ENCODE measurements around the gene MTX1. TPM values are rescaled to one million over a fixed set of nuclear protein-coding genes. Genes with fewer than 3 reads are reported as not detected.
"Not testable (repeated sequence)": the region's sequence is repeated elsewhere in the genome, so short reads cannot be mapped to it uniquely, and the experiment has no call there.

The MTX1 gene
- polyA plus RNA-seq, 4 donors, result 40.0 to 72.2 (median 49.4) TPM

GRCh38 chr1:155189926-155190325 lies 18.6 kb upstream of the MTX1 start:
- 88 to 94% (median 89%) methylated on average over 20 to 25 of the region's 45 CpGs for WGBS, 3 donors
- peaks cover 0 to 14% (median 0%) of the 10 kb centered on the region in 3 donors for H3K27me3 ChIP-seq (ENCODE audit: control insufficient read depth in 3 of 3, insufficient read depth in 3 of 3, low read length in 3 of 3)
- H3K9me3 ChIP-seq (ENCODE audit: control insufficient read depth in 2 of 2, insufficient read depth in 1 of 2, low read depth in 1 of 2, low read length in 1 of 2); H3K4me3 ChIP-seq (ENCODE audit: low read depth in 1 of 3, low read length in 3 of 3); FAIRE-seq; H3K36me3 ChIP-seq (ENCODE audit: control insufficient read depth in 3 of 3, insufficient read depth in 2 of 3, low read depth in 1 of 3, low read length in 3 of 3); H3K27ac ChIP-seq (ENCODE audit: low read depth in 1 of 3, low read length in 2 of 3); DNase-seq: not testable (repeated sequence)
- peaks cover 4 to 37% (median 8%) of the 10 kb centered on the region in 3 donors for H3K4me1 ChIP-seq (ENCODE audit: control insufficient read depth in 3 of 3, insufficient read depth in 2 of 3, low read depth in 1 of 3, low read length in 2 of 3)

- H3K27ac ChIP-seq (ENCODE audit: low read depth in 1 of 3, low read length in 2 of 3), result peak overlapping the region in 1 of 3 donors; percentile 85
- no peak for DNase-seq
- no peak for FAIRE-seq
- H3K27me3 ChIP-seq (ENCODE audit: control insufficient read depth in 3 of 3, insufficient read depth in 3 of 3, low read length in 3 of 3), result peaks cover 0 to 21% (median 0%) of the 10 kb centered on the region in 3 donors
- 72 to 91% (median 85%) methylated on average over 14 to 17 of the region's 17 CpGs for WGBS, 3 donors
- H3K4me1 ChIP-seq (ENCODE audit: control insufficient read depth in 3 of 3, insufficient read depth in 2 of 3, low read depth in 1 of 3, low read length in 2 of 3), result peaks cover 0 to 24% (median 0%) of the 10 kb centered on the region in 3 donors
- peaks cover 0 to 7% (median 0%) of the 10 kb centered on the region in 3 donors for H3K36me3 ChIP-seq (ENCODE audit: control insufficient read depth in 3 of 3, insufficient read depth in 2 of 3, low read depth in 1 of 3, low read length in 3 of 3)
- peak overlapping the region in 1 of 3 donors; percentile 10 for H3K4me3 ChIP-seq (ENCODE audit: low read depth in 1 of 3, low read length in 3 of 3)
- H3K9me3 ChIP-seq (ENCODE audit: control insufficient read depth in 2 of 2, insufficient read depth in 1 of 2, low read depth in 1 of 2, low read length in 1 of 2), result no peaks in the 10 kb centered on the region
Measured at GRCh38 chr1:155191904-155192303, 16.6 kb upstream of the MTX1 start.

- peaks cover 0 to 22% (median 0%) of the 10 kb centered on the region in 3 donors for H3K4me1 ChIP-seq (ENCODE audit: control insufficient read depth in 3 of 3, insufficient read depth in 2 of 3, low read depth in 1 of 3, low read length in 2 of 3)
Measured at GRCh38 chr1:155192346-155193274, 15.9 kb upstream of the MTX1 start.

GRCh38 chr1:155193275-155193990 lies 15.1 kb upstream of the MTX1 start:
- H3K9me3 ChIP-seq (ENCODE audit: control insufficient read depth in 2 of 2, insufficient read depth in 1 of 2, low read depth in 1 of 2, low read length in 1 of 2), result no peaks in the 10 kb centered on the region
- H3K27ac ChIP-seq (ENCODE audit: low read depth in 1 of 3, low read length in 2 of 3), result peak overlapping the region; percentile 32 to 99 (median 75)
- FAIRE-seq, result no peak
- H3K4me3 ChIP-seq (ENCODE audit: low read depth in 1 of 3, low read length in 3 of 3), result peak overlapping the region; percentile 17 to 52 (median 35)
- DNase-seq, result peak; percentile 77 to 92
- peaks cover 0 to 22% (median 0%) of the 10 kb centered on the region in 3 donors for H3K36me3 ChIP-seq (ENCODE audit: control insufficient read depth in 3 of 3, insufficient read depth in 2 of 3, low read depth in 1 of 3, low read length in 3 of 3)
- H3K4me1 ChIP-seq (ENCODE audit: control insufficient read depth in 3 of 3, insufficient read depth in 2 of 3, low read depth in 1 of 3, low read length in 2 of 3), result peaks cover 0 to 22% (median 0%) of the 10 kb centered on the region in 3 donors
- 0 to 1% (median 1%) methylated on average over 38 of the region's 38 CpGs for WGBS, 3 donors
- H3K27me3 ChIP-seq (ENCODE audit: control insufficient read depth in 3 of 3, insufficient read depth in 3 of 3, low read length in 3 of 3), result peaks cover 0 to 21% (median 0%) of the 10 kb centered on the region in 3 donors

More at GRCh38 chr1:155192346-155193274, 15.9 kb upstream of the MTX1 start:
- H3K27ac ChIP-seq (ENCODE audit: low read depth in 1 of 3, low read length in 2 of 3), result peak overlapping the region in 2 of 3 donors; percentile 75 to 99
- peaks cover 0 to 21% (median 0%) of the 10 kb centered on the region in 3 donors for H3K27me3 ChIP-seq (ENCODE audit: control insufficient read depth in 3 of 3, insufficient read depth in 3 of 3, low read length in 3 of 3)
- no peak for FAIRE-seq
- no peaks in the 10 kb centered on the region for H3K9me3 ChIP-seq (ENCODE audit: control insufficient read depth in 2 of 2, insufficient read depth in 1 of 2, low read depth in 1 of 2, low read length in 1 of 2)
- DNase-seq, result peak; percentile 49 to 74
- H3K4me3 ChIP-seq (ENCODE audit: low read depth in 1 of 3, low read length in 3 of 3), result peak overlapping the region in 2 of 3 donors; percentile 35 to 52
- WGBS, 3 donors, result 13 to 34% (median 13%) methylated on average over 10 to 20 of the region's 20 CpGs
- H3K36me3 ChIP-seq (ENCODE audit: control insufficient read depth in 3 of 3, insufficient read depth in 2 of 3, low read depth in 1 of 3, low read length in 3 of 3), result peaks cover 0 to 14% (median 0%) of the 10 kb centered on the region in 3 donors

GRCh38 chr1:155193991-155194240 lies 14.6 kb upstream of the MTX1 start:
- Histone ChIP-seq H3K4me3 (ENCODE audit: low read depth in 1 of 3, low read length in 3 of 3) (peak overlapping the region in 2 of 3 donors; percentile 41 to 52), H3K27me3 (ENCODE audit: control insufficient read depth in 3 of 3, insufficient read depth in 3 of 3, low read length in 3 of 3) (peaks cover 0 to 21% (median 0%) of the 10 kb centered on the region in 3 donors), H3K27ac (ENCODE audit: low read depth in 1 of 3, low read length in 2 of 3) (peak overlapping the region; percentile 32 to 99 (median 75)), H3K4me1 (ENCODE audit: control insufficient read depth in 3 of 3, insufficient read depth in 2 of 3, low read depth in 1 of 3, low read length in 2 of 3) (peaks cover 0 to 22% (median 0%) of the 10 kb centered on the region in 3 donors), H3K36me3 (ENCODE audit: control insufficient read depth in 3 of 3, insufficient read depth in 2 of 3, low read depth in 1 of 3, low read length in 3 of 3) (peaks cover 0 to 24% (median 0%) of the 10 kb centered on the region in 3 donors)
- FAIRE-seq; H3K9me3 ChIP-seq (ENCODE audit: control insufficient read depth in 2 of 2, insufficient read depth in 1 of 2, low read depth in 1 of 2, low read length in 1 of 2); DNase-seq: not testable (repeated sequence)
- WGBS, 3 donors, result 1 to 3% (median 1%) methylated on average over 15 to 16 of the region's 16 CpGs

GRCh38 chr1:155195201-155196102 lies 13.0 kb upstream of the MTX1 start:
- peak overlapping the region in 1 of 3 donors; percentile 27 for H3K27ac ChIP-seq (ENCODE audit: low read depth in 1 of 3, low read length in 2 of 3)
- peaks cover 0 to 21% (median 0%) of the 10 kb centered on the region in 3 donors for H3K27me3 ChIP-seq (ENCODE audit: control insufficient read depth in 3 of 3, insufficient read depth in 3 of 3, low read length in 3 of 3)
- H3K4me1 ChIP-seq (ENCODE audit: control insufficient read depth in 3 of 3, insufficient read depth in 2 of 3, low read depth in 1 of 3, low read length in 2 of 3), result peaks cover 0 to 22% (median 0%) of the 10 kb centered on the region in 3 donors
- 22 to 32% (median 29%) methylated on average over 17 to 27 of the region's 27 CpGs for whole genome bisulfite sequencing, 3 donors
- no peak for DNase-seq
- H3K4me3 ChIP-seq (ENCODE audit: low read depth in 1 of 3, low read length in 3 of 3), result peak overlapping the region in 2 of 3 donors; percentile 38 to 52
- no peaks in the 10 kb centered on the region for H3K9me3 ChIP-seq (ENCODE audit: control insufficient read depth in 2 of 2, insufficient read depth in 1 of 2, low read depth in 1 of 2, low read length in 1 of 2)
- peaks cover 0 to 29% (median 0%) of the 10 kb centered on the region in 3 donors for H3K36me3 ChIP-seq (ENCODE audit: control insufficient read depth in 3 of 3, insufficient read depth in 2 of 3, low read depth in 1 of 3, low read length in 3 of 3)
- FAIRE-seq, result no peak

GRCh38 chr1:155196103-155196892 lies 12.2 kb upstream of the MTX1 start:
- FAIRE-seq (no peak), DNase-seq (no peak)
- peaks cover 0 to 22% (median 0%) of the 10 kb centered on the region in 3 donors for H3K4me1 ChIP-seq (ENCODE audit: control insufficient read depth in 3 of 3, insufficient read depth in 2 of 3, low read depth in 1 of 3, low read length in 2 of 3)
- H3K27ac ChIP-seq (ENCODE audit: low read depth in 1 of 3, low read length in 2 of 3), result no peak overlapping the region
- 83 to 85% (median 84%) methylated on average over 6 of the region's 6 CpGs for WGBS, 3 donors
- peaks cover 0 to 38% (median 0%) of the 10 kb centered on the region in 3 donors for H3K36me3 ChIP-seq (ENCODE audit: control insufficient read depth in 3 of 3, insufficient read depth in 2 of 3, low read depth in 1 of 3, low read length in 3 of 3)
- peaks cover 0 to 21% (median 0%) of the 10 kb centered on the region in 3 donors for H3K27me3 ChIP-seq (ENCODE audit: control insufficient read depth in 3 of 3, insufficient read depth in 3 of 3, low read length in 3 of 3)
- no peak overlapping the region for H3K4me3 ChIP-seq (ENCODE audit: low read depth in 1 of 3, low read length in 3 of 3)
- no peaks in the 10 kb centered on the region for H3K9me3 ChIP-seq (ENCODE audit: control insufficient read depth in 2 of 2, insufficient read depth in 1 of 2, low read depth in 1 of 2, low read length in 1 of 2)

Measured in small intestine (tissue), 7 donors.